HG03469 (cell line): ENCODE measurements around the gene EXOC2.

ENCODE experiments used
- ATAC-seq: cut with Tn5 transposase; IDR thresholded peaks from one replicate; pipeline ENCODE4 v1.9.1; 2021; ENCODE audit warnings: mild to moderate bottlenecking, moderate library complexity, moderate number of reproducible peaks; ENCODE audit not compliant: unreplicated experiment

The EXOC2 gene, protein sequence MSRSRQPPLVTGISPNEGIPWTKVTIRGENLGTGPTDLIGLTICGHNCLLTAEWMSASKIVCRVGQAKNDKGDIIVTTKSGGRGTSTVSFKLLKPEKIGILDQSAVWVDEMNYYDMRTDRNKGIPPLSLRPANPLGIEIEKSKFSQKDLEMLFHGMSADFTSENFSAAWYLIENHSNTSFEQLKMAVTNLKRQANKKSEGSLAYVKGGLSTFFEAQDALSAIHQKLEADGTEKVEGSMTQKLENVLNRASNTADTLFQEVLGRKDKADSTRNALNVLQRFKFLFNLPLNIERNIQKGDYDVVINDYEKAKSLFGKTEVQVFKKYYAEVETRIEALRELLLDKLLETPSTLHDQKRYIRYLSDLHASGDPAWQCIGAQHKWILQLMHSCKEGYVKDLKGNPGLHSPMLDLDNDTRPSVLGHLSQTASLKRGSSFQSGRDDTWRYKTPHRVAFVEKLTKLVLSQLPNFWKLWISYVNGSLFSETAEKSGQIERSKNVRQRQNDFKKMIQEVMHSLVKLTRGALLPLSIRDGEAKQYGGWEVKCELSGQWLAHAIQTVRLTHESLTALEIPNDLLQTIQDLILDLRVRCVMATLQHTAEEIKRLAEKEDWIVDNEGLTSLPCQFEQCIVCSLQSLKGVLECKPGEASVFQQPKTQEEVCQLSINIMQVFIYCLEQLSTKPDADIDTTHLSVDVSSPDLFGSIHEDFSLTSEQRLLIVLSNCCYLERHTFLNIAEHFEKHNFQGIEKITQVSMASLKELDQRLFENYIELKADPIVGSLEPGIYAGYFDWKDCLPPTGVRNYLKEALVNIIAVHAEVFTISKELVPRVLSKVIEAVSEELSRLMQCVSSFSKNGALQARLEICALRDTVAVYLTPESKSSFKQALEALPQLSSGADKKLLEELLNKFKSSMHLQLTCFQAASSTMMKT

DNA sequence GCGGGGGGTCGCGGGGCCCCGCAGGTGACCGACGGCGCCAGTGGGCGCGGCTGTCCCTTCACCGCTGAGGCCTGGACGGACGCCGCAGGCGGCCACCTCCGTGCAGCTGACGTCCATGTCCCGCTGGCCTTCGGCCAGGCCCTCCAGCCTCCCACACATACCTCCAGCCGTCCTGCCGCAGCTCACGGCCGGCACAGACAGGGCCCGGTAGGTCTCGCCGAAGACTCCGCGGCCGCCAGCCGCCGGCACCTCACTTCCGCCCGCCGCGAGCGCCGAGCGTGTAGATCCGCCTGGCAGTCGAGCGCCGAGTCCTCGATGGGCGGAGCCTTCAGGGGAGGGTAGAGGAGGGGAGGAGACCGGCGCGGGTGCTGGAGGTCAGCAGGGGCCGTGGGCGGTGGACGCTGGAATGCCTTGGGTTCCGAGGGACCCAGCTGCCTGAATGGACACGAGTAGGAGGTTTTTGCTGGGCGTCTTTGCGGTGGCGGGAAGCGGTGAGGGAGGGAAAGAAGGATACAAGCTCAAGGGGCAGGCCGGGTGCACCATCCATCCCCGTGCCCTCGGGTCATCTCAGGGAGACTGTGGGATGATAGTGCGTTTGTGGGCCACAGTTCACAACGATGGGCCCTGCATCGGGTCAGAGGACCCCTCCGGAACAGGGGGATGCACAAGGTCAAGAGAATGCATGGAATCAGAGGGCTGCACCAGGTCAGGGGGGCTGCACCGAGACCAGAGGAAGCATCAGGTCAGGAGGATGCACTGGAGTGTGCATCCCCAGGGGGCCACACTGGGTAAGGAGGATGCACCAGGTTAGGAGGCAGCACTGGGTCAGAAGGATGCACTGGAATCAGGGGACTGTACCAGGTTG, at the start of gene EXOC2:
TSS of gene EXOC2 (minus strand) at position 282 of the 865 bp plus-strand sequence. CDS start 55,321 bp downstream, outside the sequence.
- ATAC-seq, result peak; percentile 78

DNA sequence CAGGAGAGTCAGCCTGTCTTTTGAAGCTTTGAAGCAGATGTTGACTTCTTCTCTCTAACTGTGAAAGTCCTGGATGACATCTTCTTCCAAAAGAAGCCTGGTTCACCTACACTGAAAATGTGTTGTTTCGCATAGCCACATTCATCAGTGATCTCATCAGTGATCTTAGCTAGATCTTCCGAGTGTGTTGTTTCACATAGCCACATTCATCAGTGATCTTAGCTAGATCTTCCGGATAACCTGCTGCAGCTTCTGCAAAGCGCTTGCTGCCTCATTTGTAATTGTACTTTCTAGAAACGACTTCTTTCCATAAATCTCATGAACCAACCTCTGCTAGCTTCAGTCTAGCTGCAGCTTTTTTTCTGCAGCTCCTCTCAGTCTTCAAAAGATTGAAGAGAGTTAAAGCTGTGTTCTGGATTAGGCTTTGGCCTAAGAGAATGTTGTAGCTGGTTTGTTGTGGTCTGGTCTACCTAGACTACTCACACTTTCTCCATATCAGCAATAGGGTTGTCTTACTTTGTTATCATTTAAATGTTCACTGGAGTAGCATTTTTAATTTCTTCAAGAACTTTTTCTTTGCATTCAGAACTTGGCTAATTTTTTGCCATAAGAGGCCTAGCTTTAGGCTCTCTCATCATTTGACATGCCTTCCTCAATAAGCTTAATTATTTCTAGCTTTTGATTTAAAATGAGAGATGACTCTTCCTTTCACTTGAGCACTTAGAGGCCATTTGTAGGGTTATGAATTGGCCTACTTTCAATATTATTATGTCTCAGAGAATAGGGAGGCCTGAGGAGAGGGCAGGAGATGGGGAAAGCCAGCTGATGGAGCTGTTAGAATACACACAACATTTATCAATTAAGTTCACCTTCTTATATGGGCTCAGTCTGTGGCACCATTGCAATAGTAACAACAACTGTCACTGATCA, 48.7 kb upstream of the EXOC2 start:
- ATAC-seq, result no peak

DNA sequence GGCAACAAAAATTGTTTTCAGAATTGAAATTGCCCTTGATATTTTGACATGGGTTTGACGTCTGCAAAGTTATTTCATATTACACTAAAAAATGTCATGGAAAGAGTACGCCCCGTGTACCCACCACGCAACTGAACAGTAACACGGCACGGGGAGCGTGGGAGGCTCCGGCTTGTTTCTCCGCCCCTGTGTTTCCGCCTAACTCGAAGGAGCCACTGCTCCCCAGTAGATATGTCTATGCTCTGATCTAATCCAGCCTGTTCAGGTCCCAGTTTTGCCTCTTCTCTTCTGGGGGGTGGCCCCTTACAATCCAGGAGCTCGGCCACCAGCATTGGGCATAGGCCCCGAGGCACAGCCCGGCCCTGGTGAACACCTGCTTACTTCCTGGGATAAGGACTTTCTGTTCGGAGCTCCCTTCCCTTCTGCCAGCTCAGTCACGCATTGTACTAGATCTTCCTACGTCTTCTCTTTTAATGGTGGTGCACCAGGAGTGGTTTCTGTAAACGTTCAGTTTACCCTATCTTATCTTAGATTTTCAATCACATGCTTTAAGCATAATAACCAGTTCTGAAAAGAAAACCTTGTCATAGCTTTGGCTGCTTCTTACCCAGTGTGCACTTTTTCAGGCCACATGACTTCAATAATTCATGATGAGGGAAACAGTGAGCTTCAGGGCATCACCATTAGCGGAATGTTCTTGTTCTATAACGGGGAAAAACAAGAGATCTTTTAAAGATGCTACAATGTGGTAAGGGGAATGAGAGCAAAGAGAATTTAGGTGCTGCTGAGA, 43.9 kb upstream of the EXOC2 start:
- ATAC-seq, result no peak

DNA sequence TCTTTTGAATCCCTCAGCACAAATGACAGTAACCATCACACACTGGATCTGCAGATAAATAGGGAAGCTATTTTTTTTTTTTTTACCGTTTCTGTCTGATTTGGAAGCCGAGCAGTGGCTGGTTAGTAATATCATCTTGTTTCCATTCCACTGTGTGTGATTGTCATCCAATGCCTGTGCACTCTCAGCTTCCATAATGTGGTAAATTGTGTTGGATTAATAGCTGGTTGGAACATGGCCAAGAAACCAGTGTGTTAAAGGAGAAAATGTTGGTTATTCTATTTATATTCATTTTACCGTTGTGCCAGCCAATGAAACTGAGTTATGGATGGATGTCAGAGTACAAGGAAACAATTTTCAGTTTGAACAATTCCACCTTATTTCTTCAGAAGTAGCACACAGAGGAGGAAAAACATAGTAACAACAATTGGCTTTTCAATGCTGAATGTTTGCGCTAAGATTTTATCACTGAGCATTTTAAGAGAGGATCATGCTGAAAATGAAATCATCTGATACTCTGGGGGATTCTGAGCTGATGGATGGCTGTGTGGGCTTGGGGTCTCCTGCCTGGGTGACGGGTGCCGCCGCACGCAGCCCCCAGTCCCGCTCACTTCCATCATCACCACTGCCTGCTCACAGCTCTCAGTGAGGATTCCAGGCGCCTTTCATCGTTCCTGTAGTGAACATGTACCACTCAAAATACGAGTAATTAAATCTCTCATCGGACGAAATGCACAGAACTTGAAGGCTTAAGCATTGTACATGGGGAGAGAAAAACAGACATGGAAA, 40.7 kb upstream of the EXOC2 start:
- no peak for ATAC-seq

DNA sequence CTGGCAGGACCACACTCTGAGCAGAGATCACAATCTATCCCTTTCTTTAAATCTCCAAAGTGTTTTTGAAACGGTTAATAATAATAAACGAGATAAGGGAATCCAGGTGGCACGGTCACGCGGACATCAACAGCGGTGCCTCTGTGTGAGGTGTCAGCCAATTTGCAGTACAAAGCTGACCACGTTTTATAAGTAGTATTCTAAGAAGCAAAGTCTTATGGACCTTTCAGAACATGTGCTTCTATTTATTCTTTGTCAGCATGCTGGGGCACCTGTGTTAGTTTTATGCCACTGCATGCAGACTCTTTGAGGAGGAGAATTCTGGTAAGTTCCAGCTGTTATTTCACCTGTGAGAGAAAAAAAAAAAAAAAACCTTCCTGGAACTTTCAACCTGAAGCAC, 39.0 kb upstream of the EXOC2 start:
- no peak for ATAC-seq

DNA sequence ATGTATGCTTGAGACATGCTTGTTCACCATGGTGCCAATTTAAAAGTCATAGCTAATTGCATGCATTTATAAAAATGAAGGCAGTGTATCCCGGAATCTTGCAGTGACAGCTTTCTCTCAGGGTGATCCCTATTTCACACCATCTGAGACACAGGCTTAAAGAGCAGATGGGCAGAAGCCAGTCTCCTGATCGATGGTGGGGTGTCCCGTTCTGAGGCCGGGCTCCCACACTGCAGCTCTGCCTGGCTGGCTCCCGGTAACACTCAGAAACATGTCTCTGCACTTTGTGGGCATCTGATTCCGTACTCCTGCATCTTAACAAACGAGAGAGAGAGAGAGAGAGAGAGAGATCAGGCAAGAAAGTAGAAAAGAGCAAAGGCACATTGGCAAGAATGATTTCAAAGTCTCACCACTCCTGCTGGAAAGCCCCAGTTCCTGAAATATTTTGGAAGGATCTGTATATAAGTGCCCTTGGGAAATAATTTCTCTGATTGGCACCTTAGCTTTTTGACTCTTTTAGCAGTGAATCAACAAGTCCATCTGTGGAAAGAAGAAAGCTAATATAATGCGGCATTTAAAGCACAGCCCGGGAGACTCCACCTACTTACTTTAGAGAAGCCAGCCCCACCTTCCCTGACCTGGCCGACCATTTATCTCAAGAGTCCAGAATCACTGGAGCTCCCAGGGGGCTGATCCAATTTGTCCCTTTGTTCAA, 36.8 kb upstream of the EXOC2 start:
- ATAC-seq, result no peak

DNA sequence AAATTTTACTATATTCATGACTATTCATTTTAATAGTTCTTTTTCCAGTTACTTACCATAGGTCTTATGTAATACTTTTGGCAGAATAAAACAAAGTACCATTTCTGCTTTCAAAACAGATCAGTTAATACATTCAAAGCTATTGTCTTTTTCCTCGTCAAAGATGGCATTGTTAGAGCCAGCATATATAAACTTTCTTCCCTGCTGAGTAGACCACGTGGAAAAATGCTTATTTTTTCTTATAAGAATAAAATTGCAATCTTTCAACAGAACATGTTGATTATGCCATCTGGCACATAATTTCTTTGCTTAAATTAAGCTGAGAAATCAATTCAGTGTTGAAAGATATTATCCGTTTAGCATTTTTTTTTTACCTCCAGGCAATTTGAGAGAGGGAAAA, 34.9 kb upstream of the EXOC2 start:
- ATAC-seq, result no peak

DNA sequence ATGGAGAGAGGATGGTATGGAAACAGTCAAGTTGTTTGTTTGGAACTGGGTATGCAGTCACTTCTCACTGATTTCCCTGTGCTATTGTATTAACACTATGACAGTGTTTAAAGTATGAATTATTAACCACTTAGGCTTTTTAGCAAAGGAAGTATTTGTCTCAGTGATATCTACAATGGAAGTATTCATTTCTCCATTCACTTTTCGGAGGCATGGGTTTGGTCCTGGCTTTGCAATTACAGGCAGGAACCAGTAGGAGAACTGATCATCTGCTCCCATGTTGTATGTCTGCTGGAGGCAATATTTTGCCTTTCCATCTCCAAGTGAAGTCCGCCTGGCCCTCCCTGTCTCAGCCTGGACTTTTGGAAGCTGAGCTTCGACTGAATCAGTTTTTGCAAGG, 30.6 kb upstream of the EXOC2 start:
- ATAC-seq, result no peak

DNA sequence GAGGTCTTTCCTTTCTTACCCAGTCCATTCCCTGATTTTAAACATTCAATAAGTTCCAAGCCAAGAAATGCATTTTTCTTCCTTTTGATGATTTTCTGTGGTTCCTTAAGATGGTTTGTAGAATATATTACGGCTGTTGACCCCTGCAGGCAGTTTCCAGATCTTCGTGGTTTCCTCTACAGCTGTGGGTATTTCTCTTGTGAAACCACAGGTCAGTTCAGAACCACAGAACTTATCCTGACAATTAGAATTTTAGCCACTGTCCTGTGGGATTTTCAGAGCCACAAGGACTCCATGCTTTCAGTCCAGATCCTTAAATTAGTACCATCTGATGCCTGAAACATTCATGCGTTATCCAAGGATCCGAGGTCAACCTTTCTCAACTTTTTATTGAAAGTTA, 29.7 kb upstream of the EXOC2 start:
- no peak for ATAC-seq

DNA sequence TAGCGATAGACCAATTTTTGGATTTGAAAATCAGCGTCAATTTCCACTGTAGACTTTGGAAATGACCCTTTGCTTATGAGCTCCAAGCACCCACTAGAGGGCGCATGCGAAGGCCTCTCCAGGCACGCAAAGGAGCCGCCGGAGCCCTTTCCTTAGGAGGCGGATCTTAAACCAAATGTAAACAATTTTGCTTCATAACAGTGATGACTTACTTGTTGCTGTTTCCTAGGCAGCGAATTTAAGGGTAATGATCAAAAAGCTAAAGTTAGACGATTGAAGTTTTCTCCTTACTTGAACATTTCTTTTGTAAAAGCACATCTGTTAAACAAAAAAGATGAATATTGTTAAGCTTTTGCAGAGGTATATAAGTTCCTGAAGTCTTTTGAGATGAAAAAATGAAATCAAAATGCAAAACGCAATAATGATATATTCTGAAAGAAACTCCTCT, 29.2 kb upstream of the EXOC2 start:
- no peak for ATAC-seq

DNA sequence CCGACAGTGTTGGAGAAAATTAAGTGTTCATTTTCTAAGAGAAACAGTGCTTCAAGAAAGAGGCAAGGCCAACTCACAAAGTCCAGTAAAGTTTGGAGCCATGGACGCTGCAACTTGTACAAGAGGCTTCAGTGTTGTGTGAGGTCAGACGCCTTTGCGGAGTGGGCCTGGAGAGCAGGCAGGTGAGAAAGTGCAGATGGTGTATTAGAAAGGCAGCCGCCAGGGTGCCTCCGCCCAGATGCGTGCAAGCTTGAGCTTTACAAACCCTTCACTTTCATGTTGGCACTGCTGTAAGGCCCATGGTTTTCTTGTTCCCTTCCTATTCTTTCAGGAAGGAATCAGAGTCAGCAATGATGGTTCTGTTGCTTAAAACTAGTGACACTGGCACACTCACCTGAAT, 25.4 kb upstream of the EXOC2 start:
- no peak for ATAC-seq

DNA sequence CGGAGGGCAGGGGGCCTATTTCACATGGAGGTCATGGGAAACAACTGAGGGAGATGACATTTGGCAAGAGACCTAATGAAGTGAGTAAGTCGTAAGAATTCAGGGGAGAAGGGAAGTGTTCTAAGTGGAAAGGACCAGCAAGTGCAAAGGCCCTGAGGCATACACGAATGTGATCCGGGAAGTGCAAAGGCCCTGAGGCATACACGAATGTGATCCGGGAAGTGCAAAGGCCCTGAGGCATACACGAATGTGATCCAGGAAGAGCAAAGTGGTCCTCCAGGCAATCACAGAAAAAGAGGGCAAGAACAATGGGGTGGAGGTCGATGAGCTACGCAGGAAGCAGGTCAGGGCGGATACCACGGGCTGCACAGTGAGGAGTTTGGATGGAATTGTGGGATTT, 24.2 kb upstream of the EXOC2 start:
- no peak for ATAC-seq

DNA sequence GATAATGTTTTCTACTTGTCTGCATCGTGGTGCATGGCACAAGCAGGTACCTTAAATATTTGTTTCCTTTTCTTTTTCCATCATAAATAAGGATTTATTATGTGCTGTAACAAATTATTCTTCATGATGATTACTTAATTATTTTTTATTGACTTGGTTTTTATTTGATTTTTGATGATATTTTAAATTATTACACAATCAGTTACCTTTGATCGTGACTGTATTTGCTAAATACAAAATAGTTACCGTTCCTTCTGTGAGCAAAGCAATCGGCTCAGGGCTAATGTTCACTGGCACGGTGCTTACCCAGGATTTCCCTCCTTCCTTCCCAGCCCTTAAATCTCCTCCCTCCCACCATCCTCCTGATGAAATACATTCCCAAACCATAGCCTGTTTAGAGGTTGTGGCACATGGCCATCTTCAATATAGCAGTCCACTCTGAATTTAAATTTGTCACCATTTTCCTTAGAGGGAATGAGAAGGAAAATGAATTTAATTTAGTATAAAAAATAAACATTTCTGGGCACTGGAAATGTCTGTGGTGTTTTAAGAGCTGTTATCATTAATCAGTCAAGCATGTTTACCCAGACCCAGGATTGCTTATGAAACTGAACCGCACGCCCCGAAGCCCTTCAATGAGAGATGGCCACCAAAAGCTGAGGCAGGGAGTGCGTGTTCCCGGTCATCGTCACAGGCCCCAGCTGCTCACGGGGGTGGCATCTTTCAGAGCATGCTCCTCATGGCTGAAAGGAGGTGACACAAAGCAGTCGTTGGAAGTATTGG, 23.0 kb upstream of the EXOC2 start:
- no peak for ATAC-seq

DNA sequence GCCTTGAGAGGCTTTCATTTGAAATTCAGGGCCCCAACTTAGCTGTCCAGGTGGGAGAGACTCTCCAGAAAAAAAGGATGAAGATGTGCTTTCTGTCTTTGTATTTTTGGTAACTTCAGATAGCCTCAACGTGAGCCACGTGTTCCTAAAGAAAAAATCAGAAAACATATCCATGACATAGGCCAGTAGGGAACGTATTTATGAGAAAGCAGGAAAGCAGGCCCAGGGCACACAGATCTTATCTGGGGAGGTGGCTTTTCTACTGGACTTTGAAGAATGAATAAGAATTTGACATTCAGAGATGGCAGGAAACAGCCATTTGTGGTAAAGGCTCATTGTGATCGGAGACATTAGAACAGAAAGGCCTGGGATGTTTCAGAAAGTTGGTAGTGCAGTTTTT, 21.2 kb upstream of the EXOC2 start:
- no peak for ATAC-seq

DNA sequence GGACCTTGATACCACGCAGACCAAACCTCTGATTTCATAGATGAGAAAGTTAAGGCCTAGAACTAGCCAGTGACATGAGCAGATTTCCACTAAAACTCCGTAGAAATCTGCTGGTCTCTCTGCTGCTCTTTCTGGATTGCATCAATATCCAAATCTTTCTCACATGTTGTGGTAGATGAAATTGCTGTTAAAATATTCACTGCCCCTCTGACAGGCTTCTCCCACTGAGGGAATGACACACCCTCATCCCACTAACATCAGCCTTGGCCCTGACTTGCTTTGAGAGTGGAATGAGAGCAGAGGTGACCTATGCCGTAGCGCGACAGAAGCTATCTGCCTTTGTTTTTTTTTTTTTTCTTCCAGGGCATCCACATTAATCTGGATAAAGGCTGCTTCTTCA, 20.4 kb upstream of the EXOC2 start:
- no peak for ATAC-seq

DNA sequence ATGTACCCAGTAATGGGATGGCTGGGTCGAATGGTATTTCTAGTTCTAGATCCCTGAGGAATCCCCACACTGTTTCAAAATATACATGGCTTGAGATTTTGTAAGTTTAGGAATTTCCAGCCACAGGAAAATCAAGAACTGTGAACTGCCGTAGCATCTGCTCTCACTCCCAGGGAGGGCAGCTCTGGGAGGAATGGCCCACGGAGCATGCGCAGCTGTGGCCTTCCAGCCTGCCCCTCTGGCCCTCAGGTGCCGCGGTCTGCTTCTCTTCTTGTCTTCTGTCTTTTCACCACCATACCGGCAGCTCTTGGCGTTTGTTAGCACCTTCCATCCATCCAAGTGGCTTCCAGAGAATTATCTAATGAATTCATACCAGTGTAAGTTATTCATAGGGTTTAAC, 19.9 kb upstream of the EXOC2 start:
- no peak for ATAC-seq

DNA sequence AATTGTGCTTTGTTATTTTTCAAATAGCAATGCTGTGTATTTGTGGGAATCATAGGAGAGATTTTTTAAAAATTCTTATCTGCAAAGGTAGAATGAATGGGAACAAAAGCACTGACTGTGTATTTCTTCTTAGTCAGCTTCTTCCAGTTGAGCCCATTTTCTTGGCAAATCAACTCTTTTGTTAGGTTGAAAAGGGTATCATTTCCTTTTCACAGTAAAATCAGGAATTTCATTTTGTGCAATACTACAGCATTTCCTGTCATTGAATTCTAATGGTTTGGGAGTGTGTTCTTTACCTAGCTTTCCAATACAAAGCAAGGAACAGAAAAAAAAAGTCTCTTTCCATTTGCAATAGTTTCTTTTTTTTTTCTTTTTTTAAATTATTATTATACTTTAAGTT, 19.0 kb upstream of the EXOC2 start:
- ATAC-seq, result no peak
